ENCODE data around the gene PCDHB13.

DNA sequence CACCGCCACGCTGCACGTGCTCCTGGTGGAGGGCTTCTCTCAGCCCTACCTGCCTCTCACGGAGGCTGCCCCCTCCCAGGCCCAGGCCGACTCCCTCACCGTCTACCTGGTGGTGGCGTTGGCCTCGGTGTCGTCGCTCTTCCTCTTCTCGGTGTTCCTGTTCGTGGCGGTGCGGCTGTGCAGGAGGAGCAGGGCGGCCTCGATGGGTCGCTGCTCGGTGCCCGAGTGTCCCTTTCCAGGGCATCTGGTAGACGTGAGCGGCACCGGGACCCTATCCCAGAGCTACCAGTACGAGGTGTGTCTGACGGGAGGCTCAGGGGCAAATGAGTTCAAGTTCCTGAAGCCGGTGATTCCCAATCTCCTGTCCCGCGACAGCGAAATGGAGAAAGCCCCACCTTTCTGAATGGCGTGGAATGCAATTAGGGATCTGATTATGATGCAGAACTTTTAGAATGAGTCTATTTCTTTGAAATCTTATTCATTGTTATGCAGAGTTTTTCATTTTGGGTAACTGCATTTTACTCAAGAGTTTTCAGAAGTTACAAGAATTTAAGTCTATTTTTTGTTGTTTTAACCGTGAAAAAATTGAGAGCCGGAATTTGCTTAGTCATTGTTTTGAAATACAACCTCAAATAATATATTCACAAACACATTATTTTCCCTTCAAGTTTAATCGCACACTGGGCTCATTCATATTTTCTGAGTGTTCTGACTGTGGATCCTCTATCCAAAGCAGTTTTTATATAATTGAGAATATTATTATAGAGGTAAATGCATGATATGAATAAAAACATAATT is 23.0 kb downstream of the PCDHB13 start:
- no peak for TF ChIP-seq FOXK2 (IDR thresholded peaks at IDR 0.05)
- TF ChIP-seq L3MBTL2 (conservative IDR thresholded peaks at IDR 0.05): no peak
- TF ChIP-seq ELF4 (IDR thresholded peaks at IDR 0.05): no peak
- no peak for TF ChIP-seq ZNF384 (IDR thresholded peaks at IDR 0.05)
- TF ChIP-seq HDGF (IDR thresholded peaks at IDR 0.05; ENCODE audit: borderline replicate concordance): no peak
- TF ChIP-seq BHLHE40 (IDR thresholded peaks at IDR 0.05; ENCODE audit: borderline replicate concordance): no peak
- TF ChIP-seq TARDBP (IDR thresholded peaks at IDR 0.05): no peak
- no peak for TF ChIP-seq CTBP1 (IDR thresholded peaks at IDR 0.05; ENCODE audit: borderline replicate concordance)
- TF ChIP-seq, protein P1, sequence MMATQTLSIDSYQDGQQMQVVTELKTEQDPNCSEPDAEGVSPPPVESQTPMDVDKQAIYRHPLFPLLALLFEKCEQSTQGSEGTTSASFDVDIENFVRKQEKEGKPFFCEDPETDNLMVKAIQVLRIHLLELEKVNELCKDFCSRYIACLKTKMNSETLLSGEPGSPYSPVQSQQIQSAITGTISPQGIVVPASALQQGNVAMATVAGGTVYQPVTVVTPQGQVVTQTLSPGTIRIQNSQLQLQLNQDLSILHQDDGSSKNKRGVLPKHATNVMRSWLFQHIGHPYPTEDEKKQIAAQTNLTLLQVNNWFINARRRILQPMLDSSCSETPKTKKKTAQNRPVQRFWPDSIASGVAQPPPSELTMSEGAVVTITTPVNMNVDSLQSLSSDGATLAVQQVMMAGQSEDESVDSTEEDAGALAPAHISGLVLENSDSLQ (IDR thresholded peaks at IDR 0.05): no peak
- no peak for TF ChIP-seq SUZ12 (IDR thresholded peaks at IDR 0.05)
